ENCODE results near the gene ISOC1.

The ISOC1 gene

DNA sequence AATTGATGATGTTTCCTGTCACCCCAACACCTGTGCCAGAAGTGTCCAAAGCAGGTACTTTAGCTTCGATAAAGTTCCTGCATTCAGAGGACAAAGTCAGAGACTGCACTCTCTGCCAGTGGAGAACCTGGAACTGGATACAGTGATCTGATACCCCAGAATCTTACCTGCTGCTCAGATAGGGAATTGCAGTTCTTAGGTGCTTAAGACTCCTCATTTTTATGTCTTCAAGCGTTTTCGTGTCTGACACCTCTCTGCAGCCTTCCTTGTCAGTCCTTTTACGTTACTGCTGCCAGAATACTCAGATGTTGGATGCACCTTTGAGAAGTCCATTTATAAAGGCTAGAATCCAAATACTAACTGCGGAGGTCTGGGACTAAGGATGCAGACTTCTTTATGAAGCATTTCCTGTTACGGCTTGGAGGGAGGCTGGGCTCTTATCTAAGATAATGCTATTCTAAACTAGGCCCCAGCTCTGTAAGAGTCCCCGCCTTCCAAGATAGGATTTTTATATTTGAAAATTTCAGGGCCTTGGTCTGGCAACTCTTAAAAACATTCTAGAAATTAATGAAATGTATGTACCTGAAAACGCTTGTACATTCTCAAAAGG, 1.9 kb downstream of the ISOC1 start:
- no peak for DNase-seq

DNA sequence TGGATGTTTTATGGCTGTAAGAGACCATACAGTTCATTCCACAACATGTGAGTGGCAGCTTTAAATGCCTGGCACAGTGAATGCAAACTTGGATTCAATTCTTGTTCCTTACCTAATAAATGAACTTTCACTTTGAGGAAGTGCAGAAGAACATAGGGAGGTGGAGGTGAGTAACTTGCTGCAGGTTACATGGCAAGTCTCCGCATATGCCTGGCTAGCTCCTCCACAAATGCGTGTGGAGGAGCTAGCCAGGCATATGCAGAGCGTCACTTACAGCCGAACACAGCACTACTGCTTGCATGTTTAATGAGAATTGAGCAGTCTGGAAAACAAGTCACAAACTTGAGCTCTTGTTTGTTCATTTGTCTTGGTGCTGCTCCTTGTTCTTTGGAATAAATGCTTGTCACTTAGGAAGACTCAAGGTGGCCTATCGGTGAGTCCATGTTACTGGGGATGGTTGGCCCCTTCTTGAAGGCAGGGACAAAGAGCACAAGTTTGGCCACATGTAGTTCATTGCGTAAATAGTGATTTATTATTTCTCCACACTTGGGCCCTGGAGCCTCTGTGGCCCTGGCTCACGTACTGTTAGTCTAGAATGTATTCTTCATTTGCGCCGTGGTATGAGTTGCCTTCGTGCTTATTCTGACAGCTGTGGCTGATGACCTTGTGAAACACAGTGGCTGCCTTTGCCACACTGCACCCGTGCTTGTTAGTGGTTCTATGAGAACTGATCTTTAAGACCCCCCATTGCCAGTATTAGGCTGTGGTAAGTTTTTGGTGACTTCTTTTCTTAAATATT, 3.1 kb downstream of the ISOC1 start:
- no peak for DNase-seq

DNA sequence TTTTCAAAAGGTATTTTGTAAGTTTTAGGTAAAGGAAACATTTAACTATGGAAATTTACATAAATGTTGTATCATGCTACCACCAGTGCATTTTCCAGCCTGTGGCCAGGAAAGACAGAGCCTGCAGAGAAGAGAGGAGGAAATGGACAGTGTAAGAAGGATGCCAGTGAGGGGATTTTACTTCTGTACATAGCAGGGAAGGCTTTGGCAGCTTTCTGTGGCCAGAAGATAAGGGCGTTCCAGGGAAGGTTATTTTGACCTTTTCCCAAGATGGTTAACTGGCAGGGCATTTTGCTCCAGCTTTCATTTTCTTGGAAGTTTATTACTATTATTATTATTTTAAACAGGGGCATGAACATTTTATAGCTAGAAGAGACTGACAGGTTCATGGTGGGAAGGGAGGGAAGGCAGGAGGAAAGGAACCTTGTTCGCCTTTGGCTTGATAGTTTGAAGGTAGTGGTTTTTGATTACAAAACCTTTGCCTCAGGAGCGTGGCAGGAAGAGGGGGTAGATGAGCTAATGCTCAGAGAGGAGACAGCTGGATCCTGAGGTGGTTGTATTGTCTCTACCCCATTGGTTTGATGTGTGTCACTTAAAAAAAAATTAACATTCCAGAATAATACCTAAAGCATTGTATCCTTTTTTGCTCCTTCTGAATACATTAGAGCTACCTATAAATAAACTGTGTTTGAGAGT, 4.1 kb downstream of the ISOC1 start:
- DNase-seq = no peak

DNA sequence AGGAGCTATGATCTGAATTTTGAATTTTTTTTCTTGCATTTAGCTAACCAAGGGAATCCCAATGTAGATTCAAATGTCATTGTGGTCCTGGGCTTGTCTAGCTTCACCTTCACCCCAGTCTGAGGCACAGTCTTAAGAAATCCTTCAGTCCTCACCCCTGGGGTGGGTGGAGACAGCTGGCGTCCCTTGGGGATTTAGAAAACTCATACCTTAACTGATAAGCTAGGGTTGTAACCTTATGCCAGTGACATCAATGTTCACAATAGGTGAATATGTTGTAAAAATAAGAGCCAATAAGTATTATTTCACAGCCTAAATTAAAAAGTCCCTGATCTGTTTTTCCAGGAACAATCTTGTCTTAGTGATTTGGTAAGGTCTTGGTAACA, 4.6 kb downstream of the ISOC1 start:
- no peak for DNase-seq

DNA sequence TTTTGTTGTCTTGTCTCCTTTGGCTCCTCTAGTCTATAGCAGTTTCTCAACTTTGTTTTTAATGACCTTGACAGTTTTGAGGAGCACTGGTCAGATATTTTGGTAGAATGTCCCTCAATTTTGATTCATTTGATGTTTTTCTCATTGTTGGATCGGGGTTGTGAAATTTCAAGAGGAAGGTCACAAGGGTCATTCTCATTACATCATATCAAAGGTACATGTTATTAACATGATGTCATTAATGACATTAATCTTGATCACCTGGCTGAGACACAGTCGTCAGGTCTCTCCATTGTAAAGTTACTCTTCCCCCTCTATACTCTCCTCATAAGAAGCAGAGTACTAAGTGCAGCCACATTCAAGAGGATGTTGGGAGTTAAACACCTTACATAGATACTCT, 7.2 kb downstream of the ISOC1 start:
- no peak for DNase-seq

DNA sequence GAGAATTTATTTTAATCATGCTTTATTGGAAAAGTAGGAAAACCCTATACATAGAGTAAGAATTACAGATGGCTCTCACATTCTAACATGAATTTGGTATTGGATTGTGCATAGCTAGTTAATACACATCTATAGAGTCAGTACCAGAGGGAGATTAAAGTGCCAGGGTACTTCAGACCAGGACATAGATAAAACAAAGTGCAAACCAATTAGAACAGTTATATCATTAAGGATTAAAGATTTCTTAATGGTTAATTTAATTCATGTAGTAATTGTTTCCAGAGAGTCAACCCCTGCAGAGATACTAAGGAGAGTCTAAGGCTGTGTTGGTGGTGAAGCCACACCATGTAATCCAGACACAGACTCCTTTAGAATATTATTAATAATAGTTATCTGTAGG, 8.8 kb downstream of the ISOC1 start:
- no peak for DNase-seq

DNA sequence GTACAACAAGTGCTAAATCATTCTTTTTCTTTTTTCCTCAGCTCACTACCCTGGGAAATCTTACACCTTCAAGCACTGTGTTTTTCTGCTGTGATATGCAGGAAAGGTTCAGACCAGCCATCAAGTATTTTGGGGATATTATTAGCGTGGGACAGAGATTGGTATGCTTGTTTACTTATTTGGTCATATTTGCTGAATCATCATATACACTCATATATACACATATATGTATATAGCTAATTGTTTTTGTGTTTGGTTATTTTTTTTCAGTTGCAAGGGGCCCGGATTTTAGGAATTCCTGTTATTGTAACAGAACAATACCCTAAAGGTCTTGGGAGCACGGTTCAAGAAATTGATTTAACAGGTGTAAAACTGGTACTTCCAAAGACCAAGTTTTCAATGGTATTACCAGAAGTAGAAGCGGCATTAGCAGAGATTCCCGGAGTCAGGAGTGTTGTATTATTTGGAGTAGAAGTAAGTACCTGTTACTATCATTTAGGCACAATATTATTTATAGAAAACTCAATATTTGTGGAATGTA, 10.4 kb downstream of the ISOC1 start:
- DNase-seq = no peak

DNA sequence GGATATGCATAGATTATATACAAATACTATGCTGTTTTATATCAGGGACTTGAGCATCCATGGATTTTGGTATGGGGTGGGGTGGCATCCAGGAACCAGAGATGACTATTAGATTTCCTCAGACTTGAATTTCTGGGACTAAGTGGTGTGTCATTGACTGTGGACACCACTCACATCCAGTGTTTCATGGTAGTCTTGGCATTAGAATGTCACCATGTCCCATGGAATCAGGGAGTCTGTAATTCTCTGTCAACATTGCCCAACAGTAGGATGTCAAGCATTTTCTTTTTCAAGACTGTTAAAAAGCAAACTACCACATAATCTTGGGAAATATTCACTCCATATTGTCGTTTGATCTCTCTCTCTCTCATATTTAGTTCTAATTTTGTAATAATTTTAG, 13.1 kb downstream of the ISOC1 start:
- no peak for DNase-seq

DNA sequence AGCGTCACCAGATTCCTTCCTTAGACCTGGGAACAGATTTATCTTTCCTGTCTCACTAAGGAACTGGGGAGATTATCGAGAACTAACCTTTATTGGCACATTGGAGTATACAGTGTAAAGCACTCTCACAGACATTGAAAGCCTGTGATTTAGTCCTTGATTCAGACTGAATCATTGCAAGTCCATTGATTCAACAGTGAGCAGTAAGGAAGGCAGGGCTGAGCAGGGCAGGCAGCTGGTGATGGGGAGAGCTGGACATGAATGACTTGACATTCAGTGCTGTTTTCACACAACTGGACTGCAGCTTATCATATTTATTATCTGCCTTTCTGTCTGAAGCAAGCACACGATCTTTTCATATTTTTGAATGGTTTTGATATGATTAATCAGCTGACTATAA, 16.2 kb downstream of the ISOC1 start:
- no peak for DNase-seq

DNA sequence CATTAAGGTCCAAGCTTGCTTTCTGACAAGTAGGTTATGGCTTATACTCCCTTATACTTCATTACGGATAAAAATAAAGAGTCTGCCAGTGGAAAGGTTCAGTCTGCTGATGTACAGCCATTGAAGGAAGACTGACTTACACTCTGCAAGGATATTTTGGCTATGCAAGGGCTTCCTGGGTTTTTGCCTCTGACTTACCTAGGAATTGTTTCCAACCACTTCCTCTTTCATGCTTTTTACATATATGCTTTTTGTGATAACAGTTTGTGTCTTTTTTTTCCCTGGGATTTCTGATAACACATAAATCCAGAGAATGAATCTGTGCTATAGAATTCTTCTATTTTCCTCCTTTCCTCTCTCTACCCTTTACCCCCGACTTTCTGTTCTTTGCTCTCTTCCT, 16.8 kb downstream of the ISOC1 start:
- DNase-seq = no peak

DNA sequence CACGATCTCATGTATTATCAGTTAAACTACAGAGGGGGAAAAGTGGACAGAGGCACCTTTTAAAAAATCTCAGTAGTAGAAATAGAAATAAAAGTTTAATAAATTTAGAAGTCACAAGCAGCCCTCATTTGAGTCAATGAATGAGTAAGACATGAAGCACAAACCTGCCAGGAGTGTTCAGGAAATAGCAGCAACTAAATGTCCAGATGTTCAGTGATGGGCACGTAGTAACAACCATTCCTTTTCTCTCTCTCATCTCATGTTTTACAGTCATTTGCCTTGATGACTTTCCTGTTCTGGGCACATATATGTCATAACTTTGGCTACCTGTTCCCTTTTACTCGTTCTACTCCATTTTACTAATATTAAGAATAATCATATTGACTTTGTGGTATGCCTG, 17.7 kb downstream of the ISOC1 start:
- DNase-seq = no peak

DNA sequence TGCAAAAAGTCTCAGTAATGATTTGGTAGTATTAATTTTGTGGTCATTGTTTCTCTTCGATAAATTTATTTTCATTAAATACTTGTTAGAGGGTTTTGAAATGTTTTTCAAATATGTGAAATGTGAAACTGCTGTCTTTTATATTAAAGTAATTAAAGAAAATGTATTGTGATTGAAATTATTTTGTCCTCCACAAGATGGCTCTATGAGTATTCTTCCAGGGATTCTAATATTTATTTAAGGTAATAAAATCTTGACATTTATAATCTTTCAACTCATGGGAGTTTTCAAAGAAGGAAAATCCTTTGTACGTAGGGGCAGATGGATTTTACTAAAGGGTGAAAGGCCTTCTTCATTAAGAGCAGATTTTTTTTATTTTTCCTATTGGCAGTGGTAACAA, 19.3 kb downstream of the ISOC1 start:
- DNase-seq = no peak

DNA sequence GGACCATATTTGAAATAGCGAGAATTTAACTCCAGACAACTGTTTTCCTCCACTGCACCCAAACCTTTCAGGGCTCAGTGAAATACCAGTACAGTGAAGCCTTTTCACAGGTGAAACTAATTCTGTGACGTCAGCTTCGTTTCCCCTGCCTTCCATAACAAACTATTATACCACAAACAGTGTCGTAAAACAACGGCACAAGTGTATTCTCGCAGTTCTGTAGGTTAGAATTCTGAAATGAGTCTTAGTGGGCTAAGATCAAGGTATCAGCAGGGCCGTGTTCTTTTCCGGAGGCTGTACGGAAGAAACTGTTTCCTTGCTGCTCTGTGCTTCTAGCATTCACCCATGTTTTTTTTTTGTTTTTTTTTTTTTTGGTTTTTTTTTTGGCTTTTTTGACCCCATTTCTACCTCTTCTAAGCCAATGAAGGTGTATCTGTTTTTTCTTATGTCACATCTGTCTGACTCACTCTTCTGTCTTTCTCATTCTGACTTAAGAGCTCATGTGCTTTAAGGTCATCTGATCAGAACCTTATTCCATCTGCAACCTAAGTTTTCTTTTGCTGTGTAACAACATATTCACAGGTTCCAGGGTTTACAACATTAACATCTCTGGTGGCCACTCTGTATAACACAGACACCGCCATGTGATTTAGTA, 20.1 kb downstream of the ISOC1 start:
- no peak for DNase-seq

DNA sequence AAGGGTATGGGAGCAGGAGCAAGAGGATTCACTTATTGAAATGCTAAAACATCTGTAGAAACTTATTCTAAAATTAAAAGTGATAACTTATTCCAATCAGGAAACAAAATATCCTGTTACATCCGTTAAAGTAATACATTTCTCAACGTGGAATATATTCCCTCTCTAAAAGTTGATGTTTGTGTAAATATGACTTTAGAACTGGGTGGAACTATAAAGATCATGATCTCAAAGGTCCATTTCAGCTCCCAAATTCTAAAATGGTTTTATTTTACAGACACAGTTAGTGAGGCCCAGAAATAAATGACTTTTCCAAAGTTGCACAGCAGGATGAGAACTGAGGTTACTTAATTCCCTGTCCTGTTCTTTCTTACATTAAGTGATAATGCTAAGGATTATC, 21.1 kb downstream of the ISOC1 start:
- DNase-seq = no peak

DNA sequence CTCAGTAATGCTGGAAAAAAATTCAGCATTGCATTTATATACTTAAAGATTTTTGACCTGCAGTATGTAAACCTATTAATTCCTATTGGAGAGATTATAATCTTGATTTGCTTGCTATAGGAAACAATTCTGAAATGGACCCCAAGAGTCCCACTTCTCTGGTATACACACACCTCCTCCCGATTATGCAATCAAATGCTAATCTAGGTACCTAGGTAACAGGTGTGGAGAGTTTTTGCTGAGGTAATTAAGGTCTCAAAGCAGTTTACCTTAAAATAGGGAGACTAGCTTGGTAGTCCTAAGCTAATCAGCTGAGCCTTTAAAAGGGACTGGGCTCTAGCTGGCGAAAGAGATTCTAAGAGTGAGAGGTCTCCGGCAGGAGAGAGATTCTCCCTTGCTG, 22.2 kb downstream of the ISOC1 start:
- DNase-seq = no peak

DNA sequence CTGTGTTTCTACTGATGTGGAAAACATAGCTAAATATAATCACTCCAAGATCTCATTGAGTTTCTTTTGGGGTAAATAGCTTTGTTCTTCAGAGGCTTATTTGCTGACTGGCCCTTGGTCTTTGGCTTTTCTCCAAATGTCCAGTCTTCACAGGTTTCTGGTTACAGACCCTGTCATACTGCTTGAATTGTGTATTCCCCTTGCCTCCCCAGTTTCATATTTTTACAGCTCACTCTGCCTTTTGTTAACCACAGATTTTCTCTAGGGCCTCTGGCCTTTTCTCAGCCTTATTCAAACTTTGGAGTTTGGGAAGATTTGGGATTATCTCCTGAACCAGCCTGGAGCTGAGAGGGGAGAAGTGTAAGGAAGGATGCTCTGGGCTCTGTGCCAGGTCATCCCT, 23.9 kb downstream of the ISOC1 start:
- no peak for DNase-seq

DNA sequence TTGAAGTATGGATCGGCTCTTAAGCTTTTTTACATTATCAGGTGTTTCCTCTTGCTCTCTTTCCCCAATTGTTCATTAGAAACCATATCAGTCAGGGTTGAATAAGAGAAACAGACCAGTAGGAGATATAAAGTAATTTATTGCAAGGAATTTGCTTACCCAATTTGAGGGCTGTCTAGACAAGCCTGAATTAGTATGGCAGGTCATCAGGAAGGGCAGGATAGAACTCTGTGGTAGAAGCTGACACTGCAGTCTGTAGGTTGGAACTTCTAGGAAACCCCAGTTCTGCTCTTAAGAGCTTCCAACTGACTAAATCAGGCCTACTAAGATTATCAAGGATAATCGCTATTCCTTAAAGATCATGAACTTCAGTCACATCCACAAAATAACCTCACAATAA, 24.3 kb downstream of the ISOC1 start:
- no peak for DNase-seq

DNA sequence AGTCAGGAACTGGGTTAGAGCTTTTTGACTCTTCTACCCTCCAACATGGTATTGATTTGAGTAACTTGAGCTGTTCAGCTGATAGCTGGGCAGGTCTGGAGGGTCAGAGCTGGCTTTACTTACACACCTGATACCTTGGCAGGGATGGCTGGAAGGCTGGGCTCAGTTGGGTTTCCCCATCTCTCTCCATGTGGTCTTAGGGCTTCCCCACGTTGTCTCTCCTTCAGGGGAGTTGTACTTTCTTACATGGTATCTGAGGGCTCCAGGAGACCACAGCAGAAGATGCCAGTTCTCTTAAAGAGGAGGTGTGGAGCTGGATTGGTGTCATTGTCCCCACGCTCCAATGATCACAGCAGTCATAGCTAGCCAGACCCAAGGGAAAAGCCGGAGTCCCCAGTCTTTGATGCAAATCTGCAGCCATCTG, 25.6 kb downstream of the ISOC1 start:
- DNase-seq = no peak

DNA sequence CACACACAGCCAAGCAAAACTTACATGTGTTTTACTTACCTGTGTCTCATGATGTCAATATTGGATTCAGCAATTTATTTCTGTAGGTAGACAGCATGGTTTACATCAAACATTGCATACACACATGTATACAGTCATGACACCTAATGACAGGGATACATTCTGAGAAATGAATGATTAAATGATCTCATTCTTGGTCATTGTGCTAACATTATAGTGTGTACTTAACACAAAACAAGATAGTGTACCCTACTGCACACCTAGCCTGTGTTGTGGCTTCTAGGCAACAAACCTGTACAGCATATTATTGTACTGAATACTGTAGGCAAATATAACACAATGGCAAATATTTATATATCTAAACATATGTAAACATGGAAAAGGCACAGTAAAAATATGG, 28.0 kb downstream of the ISOC1 start:
- DNase-seq = no peak

DNA sequence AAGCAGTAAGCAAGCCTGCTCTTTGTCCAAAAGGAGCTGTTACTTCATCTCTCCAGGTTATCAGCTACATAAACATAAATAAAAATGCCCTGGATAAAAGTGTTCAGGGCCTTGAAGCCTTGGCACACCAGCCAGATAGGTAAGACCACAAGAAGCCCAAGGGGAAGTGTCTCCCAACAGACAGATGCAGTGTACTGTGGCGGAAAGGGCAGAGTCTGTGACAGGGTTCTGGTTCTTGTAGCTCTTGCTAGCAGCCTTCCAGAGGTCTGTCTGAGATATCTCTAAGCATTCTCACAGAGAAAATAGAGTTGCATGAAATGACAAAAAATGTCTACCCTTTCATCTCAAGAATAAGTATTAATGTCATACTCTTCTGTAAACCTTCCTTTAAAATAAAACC, 30.1 kb downstream of the ISOC1 start:
- DNase-seq = no peak

DNA sequence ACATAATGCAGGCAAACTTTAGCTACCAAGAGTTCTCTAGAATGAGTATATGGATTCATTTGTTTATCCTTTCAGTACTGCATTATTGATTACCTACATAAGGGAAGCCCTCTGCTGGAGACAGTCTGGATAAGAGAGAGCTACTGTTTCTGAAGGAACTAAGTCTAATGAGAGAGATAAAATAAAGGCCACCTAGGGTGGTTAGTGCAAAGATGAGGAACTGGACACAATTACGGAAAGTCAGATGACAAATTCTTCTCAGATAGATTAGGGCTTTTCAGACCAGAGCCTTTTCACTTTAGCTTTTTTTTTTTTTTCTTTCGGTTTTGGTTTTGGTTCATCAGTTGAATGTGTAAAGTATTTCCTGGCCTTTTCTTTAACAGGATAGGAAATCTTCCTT, 31.3 kb downstream of the ISOC1 start:
- DNase-seq = no peak

DNA sequence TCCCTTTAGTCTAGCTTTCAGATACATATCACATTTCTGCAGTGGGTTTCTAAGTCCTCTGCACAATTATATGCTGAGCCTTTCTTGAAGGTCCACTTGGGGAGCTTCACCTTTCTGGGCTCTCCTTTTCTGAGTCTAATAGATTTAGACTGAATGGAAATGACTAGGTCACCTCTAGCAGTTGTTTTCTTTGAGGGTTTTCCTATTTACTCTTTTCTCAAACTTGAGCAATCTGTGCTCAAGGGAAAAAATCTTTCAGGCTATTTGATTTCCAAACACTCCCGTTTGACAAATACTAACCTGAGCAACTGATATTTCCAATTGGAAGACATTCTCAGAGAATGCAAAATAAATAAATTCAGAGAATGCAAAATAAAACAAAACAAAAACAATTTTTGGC, 39.0 kb downstream of the ISOC1 start:
- no peak for DNase-seq

DNA sequence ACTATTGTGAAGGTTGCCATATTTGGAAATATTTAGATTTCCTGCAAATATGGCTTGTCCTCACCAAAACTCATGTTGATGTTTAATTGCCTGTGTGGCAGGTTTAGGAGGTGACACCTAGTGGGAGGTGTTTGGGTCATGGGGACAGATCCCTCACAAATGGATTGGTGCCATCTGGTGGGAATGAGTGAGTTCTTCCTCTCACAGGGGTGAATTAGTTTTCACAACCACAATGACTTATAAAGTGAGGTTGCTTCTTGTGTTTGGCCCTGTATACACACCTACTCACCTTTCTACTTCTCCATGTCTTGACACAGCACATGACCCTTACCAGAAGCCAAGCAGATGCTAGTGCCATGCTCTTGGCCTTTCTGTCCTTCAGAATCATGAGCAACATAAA, 41.1 kb downstream of the ISOC1 start:
- no peak for DNase-seq

DNA sequence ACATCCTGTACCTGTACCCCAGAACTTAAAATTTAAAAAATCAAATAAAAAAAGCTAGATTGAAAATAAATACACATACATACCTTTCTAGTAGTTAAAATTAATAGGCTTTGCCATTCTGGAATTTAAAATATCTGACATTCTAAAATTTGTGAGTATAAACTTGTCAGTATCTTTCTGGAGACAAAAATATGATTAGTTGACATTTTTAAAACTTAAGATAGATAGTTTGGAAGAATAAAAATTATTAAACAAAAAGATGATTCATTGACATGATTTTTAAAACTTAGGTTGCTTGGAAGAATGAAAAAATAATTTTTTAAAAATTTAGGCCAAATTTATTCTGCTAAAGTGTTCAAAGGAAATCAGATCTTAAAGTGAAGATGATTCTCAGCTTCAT, 43.1 kb downstream of the ISOC1 start:
- no peak for DNase-seq

All from activated T-cell treated with anti-CD3 and anti-CD28 coated beads, Interleukin-2, amount 50 U/mL, for 48 hours (primary cell).